PC-3 (cell line): ENCODE data around the gene TACSTD2.

ENCODE experiments used
- CTCF ChIP-seq: fragments of 300-600 bp; sonication (generic); conservative IDR thresholded peaks from 2 replicates; pipeline ENCODE4 v1.5.1; 2017; ENCODE audit warnings: antibody characterized with exemption, low read depth, mild to moderate bottlenecking, low read length
- EZH2phosphoT487 ChIP-seq: fragments of 300-600 bp; sonication (generic); IDR thresholded peaks from 2 replicates; pipeline ENCODE4 v1.6.1; 2018; ENCODE audit warnings: mild to moderate bottlenecking, antibody characterized with exemption, low read length, borderline replicate concordance

GRCh38 chr1:58585166-58585565 is 8.1 kb upstream of the TACSTD2 start:
- TF ChIP-seq CTCF (no peak), EZH2phosphoT487 (no peak)
